HG03045 (cell line): ENCODE data around the gene SNRK.

ENCODE experiments used
- ATAC-seq: cut with Tn5 transposase; IDR thresholded peaks from one replicate; pipeline ENCODE4 v1.9.1; 2021; ENCODE audit warnings: mild to moderate bottlenecking, moderate library complexity; ENCODE audit not compliant: unreplicated experiment

Gene SNRK

GRCh38 chr3:43270078-43270477 lies 16.3 kb upstream of the SNRK start:
- no peak for ATAC-seq

DNA sequence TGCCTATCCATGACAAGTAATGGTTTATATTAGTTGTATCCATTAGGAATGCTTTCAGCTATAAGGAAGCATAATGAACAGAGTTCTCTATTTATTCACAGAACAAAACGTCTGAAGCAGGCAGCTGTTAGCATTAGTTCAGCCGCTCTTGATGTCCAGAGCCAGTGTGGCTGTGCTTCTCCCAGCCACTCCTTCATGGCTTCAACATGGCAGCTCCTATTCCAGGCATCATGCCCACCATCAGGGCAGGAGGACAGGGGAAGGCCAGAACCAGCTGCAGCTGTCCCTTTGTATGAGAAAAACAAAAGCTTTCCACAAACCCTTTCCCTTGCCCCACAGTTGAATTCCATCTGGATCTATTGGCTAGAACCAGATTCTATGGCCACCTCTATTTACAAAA lies 12.9 kb upstream of the SNRK start:
- no peak for ATAC-seq

DNA sequence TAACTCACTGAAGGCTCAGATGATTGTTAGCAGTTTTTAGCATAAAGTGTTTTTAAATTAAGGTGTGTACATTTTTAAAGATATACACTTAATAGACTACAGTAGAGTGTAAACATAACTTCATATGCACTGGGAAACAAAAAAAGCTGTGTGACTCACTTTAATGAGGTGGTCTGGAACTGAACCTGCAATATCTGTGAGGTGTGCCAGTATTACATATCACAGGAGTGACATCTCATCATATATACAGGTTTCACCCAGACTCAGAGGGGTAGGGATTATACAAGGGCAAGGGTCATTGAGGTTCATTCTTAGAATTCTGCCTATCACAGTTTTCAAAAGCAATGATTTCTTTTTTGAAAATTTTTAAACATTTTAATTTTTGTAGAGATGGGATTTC lies 7.3 kb upstream of the SNRK start:
- no peak for ATAC-seq

GRCh38 chr3:43279532-43279931 lies 6.8 kb upstream of the SNRK start:
- ATAC-seq: no peak

DNA sequence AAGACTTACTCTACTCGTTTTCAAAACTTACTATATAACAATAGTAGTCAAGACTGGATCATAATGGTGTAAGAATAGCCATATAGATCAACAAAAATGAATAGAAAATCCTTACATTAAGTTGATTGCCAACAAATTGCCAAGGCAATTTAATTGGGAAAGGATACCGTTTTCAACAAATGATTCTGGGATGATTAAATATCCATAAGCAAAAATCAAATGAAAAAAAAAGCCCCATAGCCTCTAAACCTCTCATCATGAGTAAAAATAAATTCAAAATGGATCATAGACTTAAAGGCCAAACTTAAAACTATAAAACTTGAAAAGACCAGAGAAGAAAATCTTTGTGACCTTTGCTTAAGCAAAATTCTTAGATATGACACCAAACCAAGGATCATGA lies 5.3 kb upstream of the SNRK start:
- no peak for ATAC-seq

GRCh38 chr3:43284171-43284570 lies 2.2 kb upstream of the SNRK start:
- no peak for ATAC-seq

GRCh38 chr3:43285644-43286043 lies 696 bp upstream of the SNRK start:
- ATAC-seq: no peak

GRCh38 chr3:43286841-43287499 lies 630 bp downstream of the SNRK start:
- peak; percentile 32 for ATAC-seq

- no peak for ATAC-seq
Measured at GRCh38 chr3:43287500-43287873, 1.1 kb downstream of the SNRK start.

DNA sequence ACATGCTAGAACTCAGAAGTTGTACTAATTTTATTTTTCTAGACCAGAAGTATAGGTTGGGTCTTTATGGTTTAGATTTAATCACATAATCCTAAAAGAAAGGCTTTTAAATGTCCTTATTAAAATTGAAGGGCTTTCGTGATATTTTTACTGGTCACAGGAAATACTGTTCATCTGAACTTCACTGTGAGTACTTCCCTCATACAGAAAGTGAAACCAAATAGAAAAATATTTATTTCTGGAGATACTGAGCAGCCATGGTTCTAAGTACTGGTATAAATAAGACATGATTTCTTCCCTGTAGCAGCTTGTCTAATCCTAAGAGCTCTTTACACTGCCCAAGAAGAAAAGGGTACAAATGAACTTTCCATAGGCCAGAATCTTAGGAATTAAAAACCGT lies 2.0 kb downstream of the SNRK start:
- ATAC-seq: no peak

DNA sequence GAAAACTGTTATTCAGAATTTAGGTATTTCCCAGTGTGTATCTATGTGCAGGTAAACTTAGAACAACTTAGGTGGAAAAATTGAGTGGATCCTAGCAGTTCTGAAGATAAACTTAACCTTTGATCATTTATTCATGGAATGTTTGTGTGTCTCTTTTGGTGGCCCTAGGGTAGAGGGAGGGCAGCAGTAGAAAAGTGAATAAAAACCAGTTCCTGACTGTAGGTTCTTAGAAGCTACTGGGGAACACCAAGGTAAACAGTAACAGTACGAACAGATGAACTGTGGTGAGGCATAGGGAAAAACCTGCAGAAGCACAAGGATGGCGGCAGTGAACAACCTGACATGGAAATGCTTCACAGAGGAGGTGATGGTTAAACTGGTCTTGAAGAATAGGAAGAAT lies 2.5 kb downstream of the SNRK start:
- no peak for ATAC-seq

DNA sequence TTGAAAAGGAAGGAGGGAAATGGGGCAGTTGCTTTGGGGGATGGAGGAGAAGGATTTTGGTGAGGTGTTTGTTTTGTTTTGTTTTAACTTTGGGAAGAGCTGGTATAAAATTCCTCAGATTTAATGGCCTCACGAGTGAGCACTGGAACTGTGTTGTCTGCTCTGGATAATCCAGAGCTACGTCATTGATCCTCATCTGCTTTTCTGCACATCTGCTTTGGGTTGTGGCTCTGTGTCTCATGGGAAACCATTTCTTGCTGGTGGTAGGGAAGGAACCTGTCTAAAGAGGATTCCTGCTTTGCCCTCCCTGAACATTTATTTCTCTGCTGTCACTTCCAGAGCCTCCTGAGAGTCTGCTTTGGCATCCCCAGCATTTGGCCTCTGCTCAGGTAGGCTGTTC lies 3.1 kb downstream of the SNRK start:
- ATAC-seq: no peak

GRCh38 chr3:43289841-43290470 lies 3.6 kb downstream of the SNRK start:
- ATAC-seq: no peak

DNA sequence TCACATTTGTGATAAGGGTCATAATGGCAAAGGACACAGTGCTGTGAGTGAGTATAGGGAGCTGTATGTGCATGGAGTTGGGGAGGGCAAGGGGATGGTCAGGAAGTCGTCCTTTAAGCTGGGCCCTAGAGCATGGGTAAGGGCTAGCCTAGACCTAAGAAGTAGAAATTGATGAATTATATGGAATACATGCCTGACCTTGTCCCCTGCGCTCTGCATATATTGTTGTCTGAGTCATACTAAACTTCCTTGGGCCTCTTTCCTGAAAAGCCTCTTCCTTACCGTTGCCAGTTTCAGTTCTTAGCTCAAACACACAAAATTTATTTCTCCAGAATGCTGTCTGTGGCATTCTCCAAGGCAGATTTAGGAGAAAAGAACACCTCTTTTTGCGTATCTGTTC lies 4.6 kb downstream of the SNRK start:
- no peak for ATAC-seq

DNA sequence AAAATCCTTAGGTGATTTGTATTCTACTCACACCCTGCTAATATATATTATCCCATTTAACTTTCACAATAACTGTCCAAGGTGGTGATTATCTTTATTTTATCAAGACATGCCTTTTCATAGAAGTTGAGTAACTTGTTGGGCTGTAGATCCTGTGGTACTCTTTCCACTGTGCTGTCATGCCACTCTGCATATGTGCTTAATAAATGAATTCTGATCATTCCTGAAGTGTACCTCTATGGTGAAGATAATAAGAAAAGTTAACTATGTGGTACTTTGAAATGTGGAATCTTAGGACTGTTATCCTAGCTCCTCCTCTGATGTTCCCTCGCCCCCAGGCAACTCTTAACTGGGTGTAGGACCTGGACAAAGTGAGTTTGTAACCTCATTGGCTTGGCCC lies 5.2 kb downstream of the SNRK start:
- no peak for ATAC-seq

DNA sequence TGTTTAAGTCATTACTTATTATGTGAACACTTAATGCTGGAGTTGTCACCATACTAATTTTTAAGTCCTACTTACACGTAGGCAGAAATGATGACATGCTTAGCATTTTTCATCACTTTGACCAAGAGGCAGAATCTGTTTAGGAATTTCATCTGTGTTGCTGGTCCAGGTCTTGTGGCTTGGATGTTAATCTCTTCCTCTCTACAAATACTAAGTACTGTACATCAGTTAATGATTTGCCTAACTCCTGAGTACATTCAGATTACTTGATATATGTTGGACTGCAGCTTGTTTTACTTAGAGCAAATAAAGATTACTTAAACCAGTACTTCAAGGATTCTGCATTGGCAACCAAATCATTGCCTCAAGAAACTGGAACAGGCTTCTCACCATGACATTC lies 8.6 kb downstream of the SNRK start:
- no peak for ATAC-seq

DNA sequence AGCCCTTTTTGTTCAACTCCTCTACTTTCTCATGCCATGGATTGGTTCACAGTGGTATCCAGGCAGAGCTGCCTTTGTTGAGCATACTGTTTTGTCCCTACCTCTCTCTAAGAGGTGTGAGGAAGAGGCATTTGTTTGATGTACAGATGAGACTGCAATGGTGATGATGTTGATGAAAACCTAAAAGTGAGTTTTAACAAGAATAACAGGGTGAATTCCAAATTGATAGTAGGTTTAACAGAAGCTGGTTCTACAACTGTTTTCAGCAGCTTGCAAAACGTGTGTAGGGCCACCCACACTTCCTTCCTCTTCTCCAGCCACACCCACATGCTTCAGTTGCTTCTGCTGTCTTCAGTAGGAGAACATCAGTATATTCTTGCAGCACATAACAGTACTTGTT lies 10.2 kb downstream of the SNRK start:
- ATAC-seq: peak; percentile 77

- no peak for ATAC-seq
Measured at GRCh38 chr3:43298292-43298691, 12.0 kb downstream of the SNRK start.

DNA sequence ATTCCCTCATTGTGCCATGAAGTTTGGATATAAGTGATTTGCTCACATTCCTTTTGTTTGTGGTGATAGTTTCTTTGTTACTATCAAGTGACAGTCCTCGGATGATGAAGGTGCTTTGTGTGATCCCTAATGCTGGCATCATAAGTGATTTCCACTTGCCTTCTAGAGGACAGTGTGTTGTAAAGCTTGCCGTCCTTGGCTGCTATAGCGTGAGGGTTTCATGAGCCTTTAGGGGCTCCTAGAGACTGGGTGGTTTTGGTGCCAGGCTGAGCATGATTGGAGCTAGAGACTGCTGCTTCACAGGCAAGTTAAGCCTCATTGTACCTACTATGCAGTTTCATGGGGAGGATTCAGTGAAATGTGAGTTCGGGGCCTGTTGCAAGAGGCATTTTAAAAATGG lies 12.4 kb downstream of the SNRK start:
- ATAC-seq: no peak

GRCh38 chr3:43302116-43302880 lies 16.0 kb downstream of the SNRK start:
- ATAC-seq: no peak

DNA sequence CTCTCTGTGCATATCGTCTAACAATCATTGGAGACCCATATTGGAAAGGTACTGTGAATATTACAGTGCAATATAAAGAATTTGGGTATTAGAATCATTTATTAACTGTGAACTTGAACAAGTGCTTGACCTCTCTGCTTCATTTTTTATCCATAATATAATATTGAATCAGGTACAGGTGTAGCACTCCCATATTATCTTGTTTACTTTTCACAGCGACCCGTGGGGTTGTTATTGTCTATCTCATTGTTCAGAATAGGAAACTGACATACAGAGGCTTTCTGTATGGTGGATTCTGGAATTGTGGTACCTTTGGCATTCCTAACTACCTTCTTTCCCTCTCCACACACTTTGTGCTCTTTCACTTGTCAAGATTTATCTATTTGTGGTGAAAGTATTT lies 17.8 kb downstream of the SNRK start:
- no peak for ATAC-seq

DNA sequence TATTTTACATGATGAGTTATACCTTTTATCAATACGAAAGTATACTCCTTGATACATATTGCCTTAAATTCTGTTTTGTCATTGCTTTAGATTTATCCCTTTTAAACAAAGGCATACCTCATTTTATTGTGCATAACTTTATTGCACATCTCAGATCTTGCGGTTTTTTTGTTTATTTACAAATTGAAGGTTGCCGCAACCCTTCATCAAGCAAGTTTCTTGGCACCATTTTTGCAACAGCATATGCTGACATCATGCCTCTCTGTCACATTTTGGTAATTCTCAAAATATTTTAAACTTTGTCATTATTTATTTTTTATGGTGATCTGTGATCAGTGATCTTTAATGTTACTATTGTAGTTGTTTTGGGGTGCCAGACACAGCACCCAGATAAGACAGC lies 20.9 kb downstream of the SNRK start:
- no peak for ATAC-seq
